Panc1 (cell line): ENCODE results near the gene TMEM202. TPM values are rescaled to one million over a fixed set of nuclear protein-coding genes. Genes with fewer than 3 reads are reported as not detected.
"Not testable (repeated sequence)": the region's sequence is repeated elsewhere in the genome, so short reads cannot be mapped to it uniquely, and the experiment has no call there.

Source experiments
- ATAC-seq: fragments of 200-7000 bp; cut with Tn5 transposase; 2 replicates; pipeline ENCODE4 v1.9.1; 2020; ENCODE audit warnings: mild to moderate bottlenecking, moderate library complexity
- BruUV-seq: library from RNA; stranded (reverse); fragments of 400-500 nt; replicated peaks from 2 replicates; lab custom pipeline; 2021; lab: Mats Ljungman, UMichigan
- CTCF ChIA-PET: fragments of 300-600 bp; sonication (Branson Sonifier 250); formaldehyde crosslinking; loops from one replicate; lab custom pipeline; 2022; ENCODE audit warnings: antibody characterized with exemption; lab: Charles Lee
- POLR2A ChIA-PET: fragments of 300-600 bp; sonication (Branson Sonifier 250); formaldehyde crosslinking; loops from one replicate; lab custom pipeline; 2022; ENCODE audit warnings: antibody characterized with exemption; lab: Charles Lee
- DNase-seq: peaks from one replicate; pipeline ENCODE4 v3.0.0-alpha.2; 2010; ENCODE audit warnings: low read depth, low spot score
- H3K27ac ChIP-seq: 2 replicates; pipeline ENCODE4 v1.5.1; 2011; ENCODE audit warnings: mild to moderate bottlenecking, low read length, inconsistent platforms
- H3K27me3 ChIP-seq: fragments of 200-500 bp; sonication (Bioruptor generic); 2 replicates; pipeline ENCODE4 v1.6.0; 2014; ENCODE audit warnings: low read length, inconsistent platforms; ENCODE audit not compliant: control insufficient read depth, insufficient read depth
- H3K36me3 ChIP-seq: fragments of 200-500 bp; sonication (Bioruptor generic); 2 replicates; pipeline ENCODE4 v1.5.1; 2014; ENCODE audit warnings: inconsistent platforms, mild to moderate bottlenecking, low read length, moderate library complexity; ENCODE audit not compliant: control insufficient read depth, insufficient read depth
- H3K4me1 ChIP-seq: 2 replicates; pipeline ENCODE4 v1.5.1; 2011; ENCODE audit warnings: inconsistent platforms, mild to moderate bottlenecking, low read length, moderate library complexity; ENCODE audit not compliant: control insufficient read depth, insufficient read depth
- H3K4me3 ChIP-seq, 2 experiments: 2 replicates each; pipeline ENCODE4 v1.5.1; 2011 to 2012; ENCODE audit warnings: low read depth in 2 of 2, low read length in 2 of 2, mild to moderate bottlenecking in 2 of 2, inconsistent platforms in 1 of 2, moderate library complexity in 1 of 2
- H3K9me3 ChIP-seq: fragments of 200-500 bp; sonication (Bioruptor generic); 2 replicates; pipeline ENCODE4 v1.5.1; 2014; ENCODE audit warnings: low read depth, mild to moderate bottlenecking, inconsistent platforms, low read length, moderate library complexity; ENCODE audit not compliant: control insufficient read depth, insufficient read depth
- POLR2AphosphoS5 ChIP-seq: IDR thresholded peaks from 2 replicates; pipeline ENCODE4 v1.6.1; 2012; ENCODE audit warnings: mild to moderate bottlenecking, low read depth, low read length, moderate library complexity
- SIN3A ChIP-seq: IDR thresholded peaks from 2 replicates; pipeline ENCODE4 v1.6.1; 2012; ENCODE audit warnings: low read depth, mild to moderate bottlenecking, low read length, moderate library complexity, borderline replicate concordance; ENCODE audit not compliant: insufficient read depth
- TCF7L2 ChIP-seq: IDR thresholded peaks from 2 replicates; pipeline ENCODE4 v1.6.1; 2011; ENCODE audit warnings: mild to moderate bottlenecking, low read depth, low read length, inconsistent platforms
- in situ Hi-C: cut with HindIII; loops from 2 replicates; pipeline ENCODE4 v1.10.0; 2016; ENCODE audit warnings: low sequenced_read_pairs, low pct_unique_long_range_greater_than_20kb
- intact Hi-C: fragments of 100-400 bp; cut with micrococcal nuclease; formaldehyde crosslinking; loops from one replicate; pipeline ENCODE4 v1.10.0; 2022; ENCODE audit not compliant: unreplicated experiment
- total RNA-seq: library from RNA; stranded (reverse); gene quantifications from one replicate; pipeline ENCODE4 v1.2.1, GENCODE V29; 2021; ENCODE audit not compliant: unreplicated experiment
- TF ChIP-seq, protein P1 (sequence below), 2 experiments: IDR thresholded peaks; 2 replicates each; pipeline ENCODE4 v1.6.1; 2011 to 2012; ENCODE audit warnings: low read depth in 2 of 2, control low read depth in 1 of 2, low read length in 1 of 2, mild to moderate bottlenecking in 1 of 2, moderate library complexity in 1 of 2; ENCODE audit not compliant: insufficient read depth in 1 of 2
- TF ChIP-seq, protein P2 (sequence below): fragments of 450-650 bp; IDR thresholded peaks from 2 replicates; pipeline ENCODE4 v1.5.1; 2017; ENCODE audit warnings: mild to moderate bottlenecking

The TMEM202 gene
- total RNA-seq, 1 experiment from 2014 or later: not detected

DNA sequence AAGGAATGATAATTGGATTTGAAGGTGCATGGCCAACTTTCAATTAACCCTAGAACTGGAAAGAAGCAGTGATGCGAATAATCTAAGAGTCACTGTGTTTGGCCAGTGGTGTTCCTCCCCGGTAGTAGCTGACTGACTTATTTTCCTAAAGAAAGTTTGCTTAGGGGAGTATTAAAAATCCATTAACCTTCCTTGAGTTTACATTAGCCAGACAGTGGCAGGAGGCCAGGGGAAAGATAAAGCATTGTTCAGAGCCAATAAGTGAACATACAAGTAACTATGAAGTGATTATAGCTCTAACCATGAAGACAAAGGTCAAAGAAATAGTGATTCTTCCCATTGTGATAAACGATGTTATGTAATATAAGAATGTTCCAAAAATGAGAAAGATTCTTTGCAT, 8.9 kb upstream of the TMEM202 start:
- TF ChIP-seq TCF7L2 (no peak), SIN3A (no peak), POLR2AphosphoS5 (no peak)
- TF ChIP-seq, protein P1, sequence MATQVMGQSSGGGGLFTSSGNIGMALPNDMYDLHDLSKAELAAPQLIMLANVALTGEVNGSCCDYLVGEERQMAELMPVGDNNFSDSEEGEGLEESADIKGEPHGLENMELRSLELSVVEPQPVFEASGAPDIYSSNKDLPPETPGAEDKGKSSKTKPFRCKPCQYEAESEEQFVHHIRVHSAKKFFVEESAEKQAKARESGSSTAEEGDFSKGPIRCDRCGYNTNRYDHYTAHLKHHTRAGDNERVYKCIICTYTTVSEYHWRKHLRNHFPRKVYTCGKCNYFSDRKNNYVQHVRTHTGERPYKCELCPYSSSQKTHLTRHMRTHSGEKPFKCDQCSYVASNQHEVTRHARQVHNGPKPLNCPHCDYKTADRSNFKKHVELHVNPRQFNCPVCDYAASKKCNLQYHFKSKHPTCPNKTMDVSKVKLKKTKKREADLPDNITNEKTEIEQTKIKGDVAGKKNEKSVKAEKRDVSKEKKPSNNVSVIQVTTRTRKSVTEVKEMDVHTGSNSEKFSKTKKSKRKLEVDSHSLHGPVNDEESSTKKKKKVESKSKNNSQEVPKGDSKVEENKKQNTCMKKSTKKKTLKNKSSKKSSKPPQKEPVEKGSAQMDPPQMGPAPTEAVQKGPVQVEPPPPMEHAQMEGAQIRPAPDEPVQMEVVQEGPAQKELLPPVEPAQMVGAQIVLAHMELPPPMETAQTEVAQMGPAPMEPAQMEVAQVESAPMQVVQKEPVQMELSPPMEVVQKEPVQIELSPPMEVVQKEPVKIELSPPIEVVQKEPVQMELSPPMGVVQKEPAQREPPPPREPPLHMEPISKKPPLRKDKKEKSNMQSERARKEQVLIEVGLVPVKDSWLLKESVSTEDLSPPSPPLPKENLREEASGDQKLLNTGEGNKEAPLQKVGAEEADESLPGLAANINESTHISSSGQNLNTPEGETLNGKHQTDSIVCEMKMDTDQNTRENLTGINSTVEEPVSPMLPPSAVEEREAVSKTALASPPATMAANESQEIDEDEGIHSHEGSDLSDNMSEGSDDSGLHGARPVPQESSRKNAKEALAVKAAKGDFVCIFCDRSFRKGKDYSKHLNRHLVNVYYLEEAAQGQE (IDR thresholded peaks at IDR 0.05; ENCODE audit: insufficient read depth in 1 of 2, low read depth in 2 of 2, low read length in 1 of 2): no peak
- TF ChIP-seq, protein P2, sequence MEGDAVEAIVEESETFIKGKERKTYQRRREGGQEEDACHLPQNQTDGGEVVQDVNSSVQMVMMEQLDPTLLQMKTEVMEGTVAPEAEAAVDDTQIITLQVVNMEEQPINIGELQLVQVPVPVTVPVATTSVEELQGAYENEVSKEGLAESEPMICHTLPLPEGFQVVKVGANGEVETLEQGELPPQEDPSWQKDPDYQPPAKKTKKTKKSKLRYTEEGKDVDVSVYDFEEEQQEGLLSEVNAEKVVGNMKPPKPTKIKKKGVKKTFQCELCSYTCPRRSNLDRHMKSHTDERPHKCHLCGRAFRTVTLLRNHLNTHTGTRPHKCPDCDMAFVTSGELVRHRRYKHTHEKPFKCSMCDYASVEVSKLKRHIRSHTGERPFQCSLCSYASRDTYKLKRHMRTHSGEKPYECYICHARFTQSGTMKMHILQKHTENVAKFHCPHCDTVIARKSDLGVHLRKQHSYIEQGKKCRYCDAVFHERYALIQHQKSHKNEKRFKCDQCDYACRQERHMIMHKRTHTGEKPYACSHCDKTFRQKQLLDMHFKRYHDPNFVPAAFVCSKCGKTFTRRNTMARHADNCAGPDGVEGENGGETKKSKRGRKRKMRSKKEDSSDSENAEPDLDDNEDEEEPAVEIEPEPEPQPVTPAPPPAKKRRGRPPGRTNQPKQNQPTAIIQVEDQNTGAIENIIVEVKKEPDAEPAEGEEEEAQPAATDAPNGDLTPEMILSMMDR: no peak
- H3K9me3 ChIP-seq: no peaks in the 10 kb centered on the region
- H3K27ac ChIP-seq: no peak overlapping the region
- in situ Hi-C loops (no loop called here), intact Hi-C loops (no loop called here)
- ATAC-seq (no peak), DNase-seq (no peak)
- no TSS peak for BruUV-seq
- no peaks in the 10 kb centered on the region for H3K36me3 ChIP-seq
- no peak overlapping the region for H3K4me3 ChIP-seq
- ChIA-PET POLR2A (no interaction called here), CTCF (no interaction called here)
- H3K4me1 ChIP-seq: no peaks in the 10 kb centered on the region
- peaks cover 2% of the 10 kb centered on the region; the same call in 1 of the 2 replicates for H3K27me3 ChIP-seq

DNA sequence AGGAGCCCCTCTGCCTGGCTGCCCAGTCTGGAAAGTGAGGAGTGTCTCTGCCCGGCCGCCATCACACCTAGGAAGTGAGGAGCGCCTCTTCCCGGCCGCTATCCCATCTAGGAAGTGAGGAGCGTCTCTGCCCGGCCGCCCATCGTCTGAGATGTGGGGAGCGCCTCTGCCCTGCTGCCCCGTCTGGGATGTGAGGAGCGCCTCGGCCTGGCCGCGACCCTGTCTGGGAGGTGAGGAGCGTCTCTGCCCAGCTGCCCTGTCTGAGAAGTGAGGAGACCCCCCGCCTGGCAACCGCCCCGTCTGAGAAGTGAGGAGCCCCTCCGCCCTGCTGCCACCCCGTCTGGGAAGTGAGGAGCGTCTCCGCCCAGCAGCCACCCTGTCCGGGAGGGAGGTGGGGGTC, 1.8 kb upstream of the TMEM202 start:
- H3K4me1 ChIP-seq, H3K27me3 ChIP-seq, CTCF ChIA-PET, intact Hi-C loops, POLR2A ChIA-PET, H3K36me3 ChIP-seq, ATAC-seq, in situ Hi-C loops, DNase-seq, BruUV-seq, H3K4me3 ChIP-seq, H3K9me3 ChIP-seq, H3K27ac ChIP-seq: not testable (repeated sequence)

DNA sequence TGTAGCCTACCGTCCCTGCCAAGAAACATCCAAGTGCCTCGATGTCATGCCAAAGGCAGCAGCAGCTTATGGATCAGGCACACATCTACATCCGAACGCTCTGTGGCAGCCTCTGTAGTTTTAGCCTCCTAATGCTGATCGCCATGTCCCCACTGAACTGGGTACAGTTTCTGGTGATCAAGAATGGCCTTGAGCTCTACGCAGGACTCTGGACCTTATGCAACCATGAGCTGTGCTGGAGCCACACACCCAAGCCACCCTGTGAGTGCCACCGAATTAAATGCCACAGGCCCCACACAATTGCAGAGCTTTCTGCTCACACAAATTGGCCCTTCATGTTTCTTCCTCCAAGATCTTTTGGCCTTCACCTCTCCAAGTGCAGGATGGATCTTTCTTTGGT, 543 bp downstream of the TMEM202 start:
- no peak for ATAC-seq

More for the DNA sequence above, 543 bp downstream of the TMEM202 start:
- BruUV-seq: no TSS peak
- H3K4me3 ChIP-seq: no peak overlapping the region
- H3K9me3 ChIP-seq: no peaks in the 10 kb centered on the region
- POLR2A ChIA-PET: no interaction called here
- peaks cover 11% of the 10 kb centered on the region; the same call in 1 of the 2 replicates for H3K27me3 ChIP-seq
- TF ChIP-seq, protein P2: no peak
- TF ChIP-seq SIN3A (no peak), TCF7L2 (no peak), POLR2AphosphoS5 (no peak)
- TF ChIP-seq, protein P1 (IDR thresholded peaks at IDR 0.05; ENCODE audit: insufficient read depth in 1 of 2, low read depth in 2 of 2, low read length in 1 of 2): no peak
- CTCF ChIA-PET: no interaction called here
- in situ Hi-C loops: no loop called here
- intact Hi-C loops: no loop called here
- no peak for DNase-seq
- no peaks in the 10 kb centered on the region for H3K4me1 ChIP-seq
- no peak overlapping the region for H3K27ac ChIP-seq
- H3K36me3 ChIP-seq: no peaks in the 10 kb centered on the region
